ENCODE results near the gene CRAMP1. TPM values are rescaled to one million over a fixed set of nuclear protein-coding genes. Genes with fewer than 3 reads are reported as not detected.

CRAMP1 gene
- total and polyA plus RNA-seq, 2 donors (not counting 3 experiments of a cell fraction or from before 2014, with no cell fraction given) = 21.5 to 30.8 TPM

- dilution Hi-C loops (cut with MboI; ENCODE audit: extremely low pct_ligation_motif_present, low sequenced_read_pairs) (no loop called here), intact Hi-C loops (cut with micrococcal nuclease) (no loop called here)
- TF ChIP-seq FOS (IDR thresholded peaks at IDR 0.05; ENCODE audit: borderline replicate concordance, insufficient read depth, low read length) (no peak), MAX (IDR thresholded peaks at IDR 0.05; ENCODE audit: insufficient read depth, insufficient read length) (no peak), CTCF (IDR thresholded peaks at IDR 0.05; ENCODE audit: extremely low read depth in 1 of 2, insufficient read depth in 1 of 2, low read depth in 1 of 2, low read length in 2 of 2) (no peak)
- no peak overlapping the region for H3K9ac ChIP-seq (replicated peaks; ENCODE audit: extremely low read depth, insufficient read depth, low read length)
- H3K4me2 ChIP-seq (ENCODE audit: insufficient read depth, low read length) = no peak overlapping the region
- H3K27ac ChIP-seq (ENCODE audit: insufficient read depth, low read depth, low read length) = no peak overlapping the region
- H4K20me1 ChIP-seq (replicated peaks; ENCODE audit: control insufficient read depth, extremely low read depth, insufficient read depth, low read length) = no peaks in the 10 kb centered on the region
- no peaks in the 10 kb centered on the region for H3K27me3 ChIP-seq (ENCODE audit: control insufficient read depth in 2 of 2, insufficient read depth in 2 of 2, low read length in 2 of 2)
- FAIRE-seq (no peak), DNase-seq (ENCODE audit: low read depth, low spot score) (no peak)
- no peak overlapping the region for H2AFZ ChIP-seq (ENCODE audit: low read depth, low read length)
- no peaks in the 10 kb centered on the region for H3K9me1 ChIP-seq (replicated peaks; ENCODE audit: control insufficient read depth, extremely low read depth, insufficient read depth, low read length)
- no TSS peak for BruUV-seq (replicated peaks)
- H3K4me3 ChIP-seq (replicated peaks in 1 of 3; ENCODE audit: insufficient read depth in 1 of 3, low read depth in 1 of 3, low read length in 3 of 3) = no peak overlapping the region
- ChIA-PET POLR2A (interaction anchor here (0.5 kb wide), 1 partner anchor 8 kb away, joined by 4 read pairs; no protein-coding TSS in a partner anchor), CTCF (no interaction called here)
- no peaks in the 10 kb centered on the region for H3K9me3 ChIP-seq (replicated peaks; ENCODE audit: control insufficient read depth, insufficient read depth, low read length)
- H3K36me3 ChIP-seq (ENCODE audit: control insufficient read depth in 2 of 2, extremely low read depth in 1 of 2, insufficient read depth in 2 of 2, low read length in 2 of 2) = no peaks in the 10 kb centered on the region
- no peaks in the 10 kb centered on the region for H3K4me1 ChIP-seq (ENCODE audit: control insufficient read depth, extremely low read depth, insufficient read depth, low read length)
- peaks cover 69% of the 10 kb centered on the region for H3K79me2 ChIP-seq (ENCODE audit: control insufficient read depth, insufficient read depth, low read length)
Measured at GRCh38 chr16:1713331-1713730, 101.2 kb downstream of the CRAMP1 start.

- ChIA-PET POLR2A (interaction anchor here (0.5 kb wide), 1 partner anchor 9 kb away, joined by 4 read pairs; no protein-coding TSS in a partner anchor), CTCF (no interaction called here)
- no peaks in the 10 kb centered on the region for H3K9me1 ChIP-seq (replicated peaks; ENCODE audit: control insufficient read depth, extremely low read depth, insufficient read depth, low read length)
- H3K4me2 ChIP-seq (ENCODE audit: insufficient read depth, low read length) = no peak overlapping the region
- H3K4me1 ChIP-seq (ENCODE audit: control insufficient read depth, extremely low read depth, insufficient read depth, low read length) = no peaks in the 10 kb centered on the region
- DNase-seq (ENCODE audit: low read depth, low spot score) = no peak
- no TSS peak for BruUV-seq (replicated peaks)
- no peak for TF ChIP-seq POLR2AphosphoS5 (IDR thresholded peaks at IDR 0.05; ENCODE audit: insufficient read depth, low read depth, low read length)
- TF ChIP-seq EZH2 (IDR thresholded peaks at IDR 0.05; ENCODE audit: borderline replicate concordance, low read depth, low read length, severe bottlenecking) = no peak
- no peak for TF ChIP-seq GATA2 (IDR thresholded peaks at IDR 0.05; ENCODE audit: insufficient read depth, insufficient read length, low read depth, low read length)
- H3K9ac ChIP-seq (replicated peaks; ENCODE audit: extremely low read depth, insufficient read depth, low read length) = no peak overlapping the region
- H3K36me3 ChIP-seq (ENCODE audit: control insufficient read depth in 2 of 2, extremely low read depth in 1 of 2, insufficient read depth in 2 of 2, low read length in 2 of 2) = no peaks in the 10 kb centered on the region
- FAIRE-seq = no peak
- peaks cover 66% of the 10 kb centered on the region for H3K79me2 ChIP-seq (ENCODE audit: control insufficient read depth, insufficient read depth, low read length)
- H2AFZ ChIP-seq (ENCODE audit: low read depth, low read length) = no peak overlapping the region
- dilution Hi-C loops (cut with MboI; ENCODE audit: extremely low pct_ligation_motif_present, low sequenced_read_pairs) = no loop called here
- no peaks in the 10 kb centered on the region for H3K9me3 ChIP-seq (replicated peaks; ENCODE audit: control insufficient read depth, insufficient read depth, low read length)
- no peaks in the 10 kb centered on the region for H4K20me1 ChIP-seq (replicated peaks; ENCODE audit: control insufficient read depth, extremely low read depth, insufficient read depth, low read length)
- H3K27me3 ChIP-seq (ENCODE audit: control insufficient read depth in 2 of 2, insufficient read depth in 2 of 2, low read length in 2 of 2) = no peaks in the 10 kb centered on the region
- H3K27ac ChIP-seq (ENCODE audit: insufficient read depth, low read depth, low read length) = no peak overlapping the region
- H3K4me3 ChIP-seq (replicated peaks in 1 of 3; ENCODE audit: insufficient read depth in 1 of 3, low read depth in 1 of 3, low read length in 3 of 3) = no peak overlapping the region
- intact Hi-C loops (cut with micrococcal nuclease) = no loop called here
Measured at GRCh38 chr16:1713933-1714332, 101.8 kb downstream of the CRAMP1 start.
